ENCODE results near the gene HSPA2. TPM values are rescaled to one million over a fixed set of nuclear protein-coding genes. Genes with fewer than 3 reads are reported as not detected.
"Not testable (repeated sequence)": the region's sequence is repeated elsewhere in the genome, so short reads cannot be mapped to it uniquely, and the experiment has no call there.

HSPA2 gene
- total and polyA plus RNA-seq, 3 donors from 2014 or later = 134 to 389 (median 160) TPM

GRCh38 chr14:64556526-64556925 is 16.0 kb downstream of the HSPA2 start:
- 89 to 96% methylated on average over 5 of the region's 5 CpGs for WGBS, 2 donors
- H3K27me3 ChIP-seq = no peaks in the 10 kb centered on the region
- H3K4me3 ChIP-seq = no peak overlapping the region
- H3K27ac ChIP-seq = no peak overlapping the region
- no peak for DNase-seq
- TF ChIP-seq POLR2A (IDR thresholded peaks at IDR 0.05) = no peak
- intact Hi-C loops (cut with DNase I; ENCODE audit: low total_unique reads) = no loop called here
- H3K4me1 ChIP-seq = no peaks in the 10 kb centered on the region
- H3K36me3 ChIP-seq (ENCODE audit: low read depth, missing control alignments) = no peaks in the 10 kb centered on the region
- no peaks in the 10 kb centered on the region for H3K9me3 ChIP-seq

GRCh38 chr14:64558216-64558615 is 17.7 kb downstream of the HSPA2 start:
- WGBS, 2 donors = 88 to 93% methylated on average over 2 of the region's 2 CpGs
- H3K4me3 ChIP-seq; H3K4me1 ChIP-seq; H3K27me3 ChIP-seq; intact Hi-C loops (cut with DNase I; ENCODE audit: low total_unique reads); H3K27ac ChIP-seq; DNase-seq; H3K36me3 ChIP-seq (ENCODE audit: low read depth, missing control alignments); H3K9me3 ChIP-seq: not testable (repeated sequence)

- Histone ChIP-seq H3K4me1 (peaks cover 2% of the 10 kb centered on the region), H3K27ac (no peak overlapping the region), H3K27me3 (no peaks in the 10 kb centered on the region), H3K4me3 (no peak overlapping the region), H3K36me3 (ENCODE audit: low read depth, missing control alignments) (no peaks in the 10 kb centered on the region), H3K9me3 (no peaks in the 10 kb centered on the region)
- TF ChIP-seq CTCF (IDR thresholded peaks at IDR 0.05) (no peak), POLR2A (IDR thresholded peaks at IDR 0.05) (no peak)
- WGBS, 2 donors = 47 to 73% methylated on average over 2 of the region's 2 CpGs
- intact Hi-C loops (cut with DNase I; ENCODE audit: low total_unique reads) = no loop called here
- no peak for DNase-seq
Measured at GRCh38 chr14:64561631-64562030, 21.1 kb downstream of the HSPA2 start.

- Histone ChIP-seq H3K4me1 (peaks cover 3% of the 10 kb centered on the region), H3K36me3 (ENCODE audit: low read depth, missing control alignments) (no peaks in the 10 kb centered on the region), H3K27me3 (no peaks in the 10 kb centered on the region), H3K9me3 (no peaks in the 10 kb centered on the region), H3K27ac (no peak overlapping the region), H3K4me3 (no peak overlapping the region)
- intact Hi-C loops (cut with DNase I; ENCODE audit: low total_unique reads) = no loop called here
- no peak for DNase-seq
- TF ChIP-seq CTCF (IDR thresholded peaks at IDR 0.05) (no peak), POLR2A (IDR thresholded peaks at IDR 0.05) (no peak)
Measured at GRCh38 chr14:64562436-64562835, 21.9 kb downstream of the HSPA2 start.

- peaks cover 4% of the 10 kb centered on the region for H3K4me1 ChIP-seq
- WGBS, 2 donors = 83 to 89% methylated on average over 6 of the region's 6 CpGs
- intact Hi-C loops (cut with DNase I; ENCODE audit: low total_unique reads) = no loop called here
- H3K36me3 ChIP-seq (ENCODE audit: low read depth, missing control alignments) = no peaks in the 10 kb centered on the region
- no peaks in the 10 kb centered on the region for H3K27me3 ChIP-seq
- no peak overlapping the region for H3K27ac ChIP-seq
- TF ChIP-seq POLR2A (IDR thresholded peaks at IDR 0.05) (no peak), CTCF (IDR thresholded peaks at IDR 0.05) (no peak)
- no peak overlapping the region for H3K4me3 ChIP-seq
- no peaks in the 10 kb centered on the region for H3K9me3 ChIP-seq
- no peak for DNase-seq
Measured at GRCh38 chr14:64563696-64564095, 23.2 kb downstream of the HSPA2 start.

DNA sequence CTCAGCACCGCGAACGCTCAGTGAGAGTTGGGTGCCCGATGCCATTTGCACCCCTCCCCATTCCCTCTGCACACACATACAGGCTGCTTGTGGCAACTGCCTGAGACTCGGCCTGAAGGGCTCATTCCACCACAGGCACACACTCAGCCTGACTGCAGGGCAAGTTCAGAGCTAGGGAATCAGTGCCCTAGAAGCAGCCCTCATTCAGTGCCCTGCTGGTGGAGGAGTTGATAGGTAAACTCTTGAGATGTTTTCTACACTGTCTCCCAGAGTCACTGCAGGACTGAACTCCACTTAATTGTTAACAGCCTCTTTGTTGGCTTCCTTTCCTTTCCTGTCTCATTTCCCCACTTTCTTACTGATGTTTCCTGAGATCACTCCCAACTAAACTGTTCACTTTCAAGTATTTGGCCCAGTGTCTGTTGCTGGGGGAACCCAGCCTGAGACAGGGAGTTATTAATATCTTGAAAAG is 26.1 kb downstream of the HSPA2 start:
- no peak overlapping the region for H3K27ac ChIP-seq
- no peaks in the 10 kb centered on the region for H3K36me3 ChIP-seq (ENCODE audit: low read depth, missing control alignments)
- WGBS, 2 donors = 83 to 87% methylated on average over 1 to 5 of the region's 5 CpGs
- no peak overlapping the region for H3K4me3 ChIP-seq
- DNase-seq = no peak
- peaks cover 10% of the 10 kb centered on the region for H3K4me1 ChIP-seq
- no peaks in the 10 kb centered on the region for H3K9me3 ChIP-seq
- no peak for TF ChIP-seq CTCF (IDR thresholded peaks at IDR 0.05)
- no peak for TF ChIP-seq POLR2A (IDR thresholded peaks at IDR 0.05)
- intact Hi-C loops (cut with DNase I; ENCODE audit: low total_unique reads) = no loop called here
- H3K27me3 ChIP-seq = no peaks in the 10 kb centered on the region

All from testis (tissue), 3 donors.